ENCODE measurements around the gene CDC42. TPM values are rescaled to one million over a fixed set of nuclear protein-coding genes. Genes with fewer than 3 reads are reported as not detected.

The CDC42 gene
- total RNA-seq, 2 donors from 2014 or later: 264 to 345 TPM

GRCh38 chr1:22018583-22019559, 33.6 kb upstream of the CDC42 start:
- TF ChIP-seq CTCF (IDR thresholded peaks at IDR 0.05): no peak
- H3K36me3 ChIP-seq: no peaks in the 10 kb centered on the region
- intact Hi-C loops (cut with DNase I): no loop called here
- H3K9ac ChIP-seq (ENCODE audit: low read depth in 2 of 2, low read length in 2 of 2): no peak overlapping the region
- no peaks in the 10 kb centered on the region for H3K27me3 ChIP-seq
- DNase-seq: no peak
- H3K4me3 ChIP-seq: no peak overlapping the region
- peak overlapping the region; percentile 32 for H3K27ac ChIP-seq
- no peaks in the 10 kb centered on the region for H3K9me3 ChIP-seq
- H3K4me1 ChIP-seq: no peaks in the 10 kb centered on the region

GRCh38 chr1:22021061-22021460, 31.4 kb upstream of the CDC42 start:
- Histone ChIP-seq H3K36me3 (no peaks in the 10 kb centered on the region), H3K4me1 (peaks cover 9% of the 10 kb centered on the region), H3K27me3 (no peaks in the 10 kb centered on the region), H3K9me3 (no peaks in the 10 kb centered on the region), H3K4me3 (no peak overlapping the region), H3K27ac (no peak overlapping the region), H3K9ac (ENCODE audit: low read depth in 2 of 2, low read length in 2 of 2) (no peak overlapping the region)
- intact Hi-C loops (cut with DNase I): no loop called here
- no peak for DNase-seq
- TF ChIP-seq CTCF (IDR thresholded peaks at IDR 0.05): no peak

- H3K27ac ChIP-seq: peak overlapping the region; percentile 99
- H3K9me3 ChIP-seq: no peaks in the 10 kb centered on the region
- no peaks in the 10 kb centered on the region for H3K36me3 ChIP-seq
- peak overlapping the region; percentile 78 for H3K4me3 ChIP-seq
- TF ChIP-seq CTCF (IDR thresholded peaks at IDR 0.05): no peak
- H3K4me1 ChIP-seq: peaks cover 9% of the 10 kb centered on the region
- intact Hi-C loops (cut with DNase I): no loop called here
- H3K9ac ChIP-seq (ENCODE audit: low read depth in 2 of 2, low read length in 2 of 2): peak overlapping the region; percentile 62 to 99
- DNase-seq: peak; percentile 72
- H3K27me3 ChIP-seq: no peaks in the 10 kb centered on the region
These were observed 27.8 kb upstream of the CDC42 start for GRCh38 chr1:22024485-22025367.

GRCh38 chr1:22025368-22026155, 26.9 kb upstream of the CDC42 start:
- peaks cover 9% of the 10 kb centered on the region for H3K4me1 ChIP-seq
- H3K9ac ChIP-seq (ENCODE audit: low read depth in 2 of 2, low read length in 2 of 2): peak overlapping the region; percentile 99 to 100
- peak overlapping the region; percentile 78 for H3K4me3 ChIP-seq
- H3K9me3 ChIP-seq: no peaks in the 10 kb centered on the region
- no peaks in the 10 kb centered on the region for H3K27me3 ChIP-seq
- peak; percentile 86 for DNase-seq
- H3K36me3 ChIP-seq: no peaks in the 10 kb centered on the region
- peak overlapping the region; percentile 99 for H3K27ac ChIP-seq
- no peak for TF ChIP-seq CTCF (IDR thresholded peaks at IDR 0.05)
- intact Hi-C loops (cut with DNase I): no loop called here

- Histone ChIP-seq H3K9me3 (no peaks in the 10 kb centered on the region), H3K36me3 (no peaks in the 10 kb centered on the region), H3K4me3 (no peak overlapping the region), H3K9ac (ENCODE audit: low read depth in 2 of 2, low read length in 2 of 2) (no peak overlapping the region), H3K27ac (no peak overlapping the region), H3K27me3 (no peaks in the 10 kb centered on the region), H3K4me1 (peaks cover 9% of the 10 kb centered on the region)
- DNase-seq: no peak
- intact Hi-C loops (cut with DNase I): no loop called here
- no peak for TF ChIP-seq CTCF (IDR thresholded peaks at IDR 0.05)
These were observed 25.6 kb upstream of the CDC42 start for GRCh38 chr1:22026924-22027289.

All from colonic mucosa (tissue), 4 donors.